ENCODE data around the gene PCED1A.

GRCh38 chr20:2864626-2865025, 24.2 kb upstream of the PCED1A start:
- TF ChIP-seq FOXK2 (IDR thresholded peaks at IDR 0.05): no peak
- no peak for TF ChIP-seq SUZ12 (IDR thresholded peaks at IDR 0.05)
- TF ChIP-seq FOXM1 (IDR thresholded peaks at IDR 0.05; ENCODE audit: borderline replicate concordance): no peak
- no peak for TF ChIP-seq ARNT (IDR thresholded peaks at IDR 0.05)
- no peak for TF ChIP-seq ELF4 (IDR thresholded peaks at IDR 0.05)
- TF ChIP-seq HDGF (IDR thresholded peaks at IDR 0.05; ENCODE audit: borderline replicate concordance): no peak
- TF ChIP-seq, protein P1, sequence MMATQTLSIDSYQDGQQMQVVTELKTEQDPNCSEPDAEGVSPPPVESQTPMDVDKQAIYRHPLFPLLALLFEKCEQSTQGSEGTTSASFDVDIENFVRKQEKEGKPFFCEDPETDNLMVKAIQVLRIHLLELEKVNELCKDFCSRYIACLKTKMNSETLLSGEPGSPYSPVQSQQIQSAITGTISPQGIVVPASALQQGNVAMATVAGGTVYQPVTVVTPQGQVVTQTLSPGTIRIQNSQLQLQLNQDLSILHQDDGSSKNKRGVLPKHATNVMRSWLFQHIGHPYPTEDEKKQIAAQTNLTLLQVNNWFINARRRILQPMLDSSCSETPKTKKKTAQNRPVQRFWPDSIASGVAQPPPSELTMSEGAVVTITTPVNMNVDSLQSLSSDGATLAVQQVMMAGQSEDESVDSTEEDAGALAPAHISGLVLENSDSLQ (IDR thresholded peaks at IDR 0.05): no peak
- no peak for TF ChIP-seq NFRKB (IDR thresholded peaks at IDR 0.05)
- no peak for TF ChIP-seq SP1 (IDR thresholded peaks at IDR 0.05)
- no peak for TF ChIP-seq LEF1 (IDR thresholded peaks at IDR 0.05; ENCODE audit: borderline replicate concordance)
- no peak for TF ChIP-seq ZNF384 (IDR thresholded peaks at IDR 0.05)
- TF ChIP-seq BHLHE40 (IDR thresholded peaks at IDR 0.05; ENCODE audit: borderline replicate concordance): no peak

Measured in HEK293T (cell line).